ENCODE results near the gene NGEF.

NGEF gene

GRCh38 chr2:232967474-232967873 lies 45.6 kb downstream of the NGEF start:
- no peak for DNase-seq (ENCODE audit: low spot score)
- Histone ChIP-seq H3K27ac (no peak overlapping the region), H3K4me3 (no peak overlapping the region)
- no peak for TF ChIP-seq CTCF (IDR thresholded peaks at IDR 0.05)

GRCh38 chr2:232966122-232966521 lies 46.9 kb downstream of the NGEF start:
- no peak for DNase-seq (ENCODE audit: low spot score)
- no peak for TF ChIP-seq CTCF (IDR thresholded peaks at IDR 0.05)
- Histone ChIP-seq H3K27ac (no peak overlapping the region), H3K4me3 (no peak overlapping the region)

GRCh38 chr2:232963913-232964312 lies 49.1 kb downstream of the NGEF start:
- no peak for TF ChIP-seq CTCF (IDR thresholded peaks at IDR 0.05)
- no peak overlapping the region for H3K27ac ChIP-seq
- H3K4me3 ChIP-seq = no peak overlapping the region
- DNase-seq (ENCODE audit: low spot score) = no peak

- no peak for DNase-seq (ENCODE audit: low spot score)
- no peak for TF ChIP-seq CTCF (IDR thresholded peaks at IDR 0.05)
- Histone ChIP-seq H3K4me3 (no peak overlapping the region), H3K27ac (no peak overlapping the region)
These were observed 52.2 kb downstream of the NGEF start for GRCh38 chr2:232960862-232961261.

- Histone ChIP-seq H3K4me3 (no peak overlapping the region), H3K27ac (no peak overlapping the region)
- no peak for DNase-seq (ENCODE audit: low spot score)
- no peak for TF ChIP-seq CTCF (IDR thresholded peaks at IDR 0.05)
These were observed 53.9 kb downstream of the NGEF start for GRCh38 chr2:232959139-232959538.

GRCh38 chr2:232957657-232958090 lies 55.4 kb downstream of the NGEF start:
- no peak overlapping the region for H3K27ac ChIP-seq
- TF ChIP-seq CTCF (IDR thresholded peaks at IDR 0.05) = no peak
- no peak overlapping the region for H3K4me3 ChIP-seq
- no peak for DNase-seq (ENCODE audit: low spot score)

GRCh38 chr2:232955856-232956255 lies 57.2 kb downstream of the NGEF start:
- no peak overlapping the region for H3K4me3 ChIP-seq
- H3K27ac ChIP-seq = no peak overlapping the region
- no peak for DNase-seq (ENCODE audit: low spot score)
- TF ChIP-seq CTCF (IDR thresholded peaks at IDR 0.05) = no peak

Measured in coronary artery (tissue), 2 donors.